ENCODE measurements around the gene MBIP.

The MBIP gene

GRCh38 chr14:36260970-36261640, 59.3 kb downstream of the MBIP start:
- ChIA-PET POLR2A (ENCODE audit: low non-redundant PET) (no interaction called here), CTCF (no interaction called here)
- no peak for TF ChIP-seq CTCF (conservative IDR thresholded peaks at IDR 0.05; ENCODE audit: low read depth)
- no peak for DNase-seq (ENCODE audit: low spot score)
- no peak overlapping the region for H3K27ac ChIP-seq

GRCh38 chr14:36258241-36258640, 62.2 kb downstream of the MBIP start:
- ChIA-PET POLR2A (ENCODE audit: low non-redundant PET) (no interaction called here), CTCF (no interaction called here)
- no peak for TF ChIP-seq CTCF (conservative IDR thresholded peaks at IDR 0.05; ENCODE audit: low read depth)
- DNase-seq (ENCODE audit: low spot score), result no peak
- no peak overlapping the region for H3K27ac ChIP-seq

- no peak for DNase-seq (ENCODE audit: low spot score)
- CTCF ChIA-PET, result interaction anchor here (0.6 kb wide), 1 partner anchor 152 kb away, joined by 3 read pairs; no protein-coding TSS in a partner anchor
These were observed 64.2 kb downstream of the MBIP start for GRCh38 chr14:36256126-36256801.

GRCh38 chr14:36254020-36254624, 66.3 kb downstream of the MBIP start:
- no peak overlapping the region for H3K27ac ChIP-seq
- DNase-seq (ENCODE audit: low spot score), result no peak
- ChIA-PET POLR2A (ENCODE audit: low non-redundant PET) (no interaction called here), CTCF (interaction anchor here (0.5 kb wide), 2 partner anchors 96 to 100 kb away, joined by 3 to 5 read pairs; no protein-coding TSS in a partner anchor)
- TF ChIP-seq CTCF (conservative IDR thresholded peaks at IDR 0.05; ENCODE audit: low read depth), result no peak

More at GRCh38 chr14:36256126-36256801, 64.2 kb downstream of the MBIP start:
- no peak for TF ChIP-seq CTCF (conservative IDR thresholded peaks at IDR 0.05; ENCODE audit: low read depth)
- no peak overlapping the region for H3K27ac ChIP-seq
- POLR2A ChIA-PET (ENCODE audit: low non-redundant PET), result no interaction called here
